HepG2 (cell line): ENCODE data around the gene ZNF782. TPM values are rescaled to one million over a fixed set of nuclear protein-coding genes. Genes with fewer than 3 reads are reported as not detected.
A peak's percentile ranks its signal among the peaks of the same experiment; 100 is the strongest.

Experiments
- ARNT2 ChIP-seq: sonication (generic); formaldehyde crosslinking; IDR thresholded peaks from 2 replicates; pipeline ENCODE4 v1.8.0; 2022; ENCODE audit warnings: mild to moderate bottlenecking, low read depth, missing genetic modification reagents, moderate library complexity
- BHLHE40 ChIP-seq: IDR thresholded peaks from 2 replicates; pipeline ENCODE4 v1.6.1; 2011; ENCODE audit warnings: low read length, improper control_type of control experiment
- CREB1 ChIP-seq, 2 experiments: fragments of 450-650 bp in 1 of 2; IDR thresholded peaks; 2 replicates each; pipeline ENCODE4 v1.6.1; 2016 to 2017; ENCODE audit warnings: control low read depth in 1 of 2, mild to moderate bottlenecking in 1 of 2, missing compliant biosample characterization in 1 of 2, missing genetic modification characterization in 1 of 2
- E2F1 ChIP-seq: sonication (generic); formaldehyde crosslinking; IDR thresholded peaks from 2 replicates; pipeline ENCODE4 v1.5.0; 2020; ENCODE audit warnings: missing genetic modification reagents
- GABPA ChIP-seq, 2 experiments: IDR thresholded peaks; 2 replicates each; pipeline ENCODE4 v1.6.1; 2011 to 2016; ENCODE audit warnings: low read depth in 2 of 2, low read length in 1 of 2, missing biosample characterization in 1 of 2, missing genetic modification characterization in 1 of 2
- NCOA2 ChIP-seq: sonication (generic); formaldehyde crosslinking; IDR thresholded peaks from 2 replicates; pipeline ENCODE4 v1.8.0; 2022; ENCODE audit warnings: inconsistent platforms
- NR0B2 ChIP-seq: sonication (generic); formaldehyde crosslinking; IDR thresholded peaks from 2 replicates; pipeline ENCODE4 v1.4.0; 2020; ENCODE audit warnings: mild to moderate bottlenecking, missing genetic modification reagents
- SP140L ChIP-seq: sonication (generic); formaldehyde crosslinking; IDR thresholded peaks from 2 replicates; pipeline ENCODE4 v1.4.0; 2020; ENCODE audit warnings: missing genetic modification reagents, borderline replicate concordance
- ZBTB14 ChIP-seq: sonication (generic); formaldehyde crosslinking; IDR thresholded peaks from 2 replicates; pipeline ENCODE4 v1.4.0; 2020; ENCODE audit warnings: missing genetic modification reagents
- ZBTB37 ChIP-seq: sonication (generic); formaldehyde crosslinking; IDR thresholded peaks from 2 replicates; pipeline ENCODE4 v1.4.0; 2020; ENCODE audit warnings: mild to moderate bottlenecking, missing genetic modification reagents
- ZFP36L1 ChIP-seq: sonication (generic); formaldehyde crosslinking; IDR thresholded peaks from 2 replicates; pipeline ENCODE4 v1.8.0; 2022; ENCODE audit warnings: mild to moderate bottlenecking, missing genetic modification reagents, moderate library complexity
- ZMYM3 ChIP-seq: sonication (generic); formaldehyde crosslinking; IDR thresholded peaks from 2 replicates; pipeline ENCODE4 v1.5.1; 2020; ENCODE audit warnings: mild to moderate bottlenecking, missing genetic modification reagents
- ZNF354B ChIP-seq: sonication (generic); formaldehyde crosslinking; IDR thresholded peaks from 2 replicates; pipeline ENCODE4 v1.8.0; 2022; ENCODE audit warnings: mild to moderate bottlenecking, missing genetic modification reagents
- ZNF407 ChIP-seq: sonication (generic); formaldehyde crosslinking; IDR thresholded peaks from one replicate; pipeline ENCODE4 v1.5.1; 2020; ENCODE audit warnings: mild to moderate bottlenecking, missing genetic modification reagents; ENCODE audit errors: not compliant biosample characterization
- polyA plus RNA-seq, 8 experiments: library from polyadenylated mRNA; depleted of rRNA in 3 of 8; stranded (reverse) in 7 of 8; unstranded in 1 of 8; fragments of >200 nt; fragmentation: Illumina TruSeq in 4 of 8; extraction: Trizol in 4 of 8; gene quantifications; 2 replicates each; pipeline versions ENCODE4 v1.2.1 to v1.2.3, GENCODE V29; 2011 to 2016; ENCODE audit warnings: low read depth in 4 of 8, missing spikeins in 1 of 8, mixed read lengths in 1 of 8; ENCODE audit not compliant: insufficient read depth in 1 of 8
- total RNA-seq, 5 experiments: library from RNA; depleted of rRNA; stranded (reverse); fragments of >200 nt; fragmentation: Illumina TruSeq; extraction: Trizol; gene quantifications; 2 replicates each; pipeline ENCODE4 v1.2.3, GENCODE V29; 2016; ENCODE audit warnings: low read depth in 1 of 5

Gene ZNF782
- total and polyA plus RNA-seq, 2 of the 13 experiments (the other 11 are each of a cell fraction or from before 2014, with no cell fraction given), result 1.4 to 4.9 TPM

- TF ChIP-seq ZNF407 (CRISPR knock-in tag) (peak; percentile 35), NR0B2 (0 out of 2 replicates have a peak, but pooled peaks have one; percentile 23), ZBTB37 (CRISPR knock-in tag) (no peak), ZFP36L1 (peak; percentile 85; the same call in 1 of the 2 replicates), ZNF354B (CRISPR knock-in tag) (no peak; the same call in 1 of the 2 replicates), SP140L (CRISPR knock-in tag) (no peak), ZBTB14 (CRISPR knock-in tag) (no peak), NCOA2 (CRISPR knock-in tag) (0 out of 2 replicates have a peak, but pooled peaks have one; percentile 15), BHLHE40 (peak; percentile 91), ZMYM3 (CRISPR knock-in tag) (no peak), ARNT2 (CRISPR knock-in tag) (peak; percentile 82), CREB1 (IDR thresholded peaks at IDR 0.05) (peak; percentile 59; the same call in 1 of the 2 replicates), CREB1 (CRISPR knock-in tag; IDR thresholded peaks at IDR 0.05) (peak; percentile 89), E2F1 (peak; percentile 28; the same call in 1 of the 2 replicates), GABPA (IDR thresholded peaks at IDR 0.05; ENCODE audit: low read depth, low read length) (peak; percentile 52), GABPA (CRISPR knock-in tag; IDR thresholded peaks at IDR 0.05; ENCODE audit: low read depth) (peak; percentile 76)
Observed at GRCh38 chr9:96853781-96854650, at the start of gene ZNF782 (continued).
